GM23338 (cell line): Measurements from ENCODE around the gene PCDHGA8.

Source experiments
- CREB1 ChIP-seq: fragments of 250-450 bp; sonication (Bioruptor Pico); IDR thresholded peaks from 2 replicates; pipeline ENCODE4 v1.5.0; 2020; ENCODE audit warnings: low read depth, mild to moderate bottlenecking, moderate library complexity
- EZH2 ChIP-seq: fragments of 200-600 bp; sonication (generic); IDR thresholded peaks from one replicate; pipeline ENCODE4 v1.8.0; 2017; ENCODE audit warnings: antibody characterized with exemption, mild to moderate bottlenecking, low read depth; ENCODE audit not compliant: unreplicated experiment
- EZH2phosphoT487 ChIP-seq: fragments of 200-600 bp; sonication (generic); IDR thresholded peaks from one replicate; pipeline ENCODE4 v1.8.1; 2018; ENCODE audit warnings: antibody characterized with exemption; ENCODE audit not compliant: unreplicated experiment
- JUNB ChIP-seq: IDR thresholded peaks from one replicate; pipeline ENCODE4 v1.6.1; 2016; ENCODE audit warnings: antibody characterized with exemption; ENCODE audit not compliant: unreplicated experiment
- NANOG ChIP-seq: IDR thresholded peaks from 2 replicates; pipeline ENCODE4 v1.6.1; 2016; ENCODE audit warnings: antibody characterized with exemption, borderline replicate concordance
- POLR2AphosphoS5 ChIP-seq: IDR thresholded peaks from 2 replicates; pipeline ENCODE4 v1.6.1; 2016; ENCODE audit warnings: antibody characterized with exemption, low read depth
- ZNF114 ChIP-seq: fragments of 250-450 bp; sonication (Bioruptor Pico); IDR thresholded peaks from 2 replicates; pipeline ENCODE4 v1.5.0; 2020; ENCODE audit warnings: mild to moderate bottlenecking, moderate library complexity
- ZNF331 ChIP-seq: fragments of 250-450 bp; sonication (Bioruptor Pico); IDR thresholded peaks from 2 replicates; pipeline ENCODE4 v1.5.0; 2020; ENCODE audit warnings: low read depth, mild to moderate bottlenecking, moderate library complexity
- TF ChIP-seq, protein P1 (sequence below), 2 experiments: fragments of 200-600 bp in 1 of 2; sonication (generic) in 1 of 2; conservative IDR thresholded peaks; 2 replicates each; pipeline versions ENCODE4 v1.5.1 to v1.6.1; 2016 to 2017; ENCODE audit warnings: antibody characterized with exemption in 2 of 2, low read depth in 2 of 2, mild to moderate bottlenecking in 2 of 2, moderate library complexity in 1 of 2
- TF ChIP-seq, protein P2 (sequence below): IDR thresholded peaks from one replicate; pipeline ENCODE4 v1.6.1; 2018; ENCODE audit warnings: antibody characterized with exemption; ENCODE audit not compliant: unreplicated experiment
- TF ChIP-seq, protein P3 (sequence below): IDR thresholded peaks from 2 replicates; pipeline ENCODE4 v1.6.1; 2016; ENCODE audit warnings: antibody characterized with exemption

DNA sequence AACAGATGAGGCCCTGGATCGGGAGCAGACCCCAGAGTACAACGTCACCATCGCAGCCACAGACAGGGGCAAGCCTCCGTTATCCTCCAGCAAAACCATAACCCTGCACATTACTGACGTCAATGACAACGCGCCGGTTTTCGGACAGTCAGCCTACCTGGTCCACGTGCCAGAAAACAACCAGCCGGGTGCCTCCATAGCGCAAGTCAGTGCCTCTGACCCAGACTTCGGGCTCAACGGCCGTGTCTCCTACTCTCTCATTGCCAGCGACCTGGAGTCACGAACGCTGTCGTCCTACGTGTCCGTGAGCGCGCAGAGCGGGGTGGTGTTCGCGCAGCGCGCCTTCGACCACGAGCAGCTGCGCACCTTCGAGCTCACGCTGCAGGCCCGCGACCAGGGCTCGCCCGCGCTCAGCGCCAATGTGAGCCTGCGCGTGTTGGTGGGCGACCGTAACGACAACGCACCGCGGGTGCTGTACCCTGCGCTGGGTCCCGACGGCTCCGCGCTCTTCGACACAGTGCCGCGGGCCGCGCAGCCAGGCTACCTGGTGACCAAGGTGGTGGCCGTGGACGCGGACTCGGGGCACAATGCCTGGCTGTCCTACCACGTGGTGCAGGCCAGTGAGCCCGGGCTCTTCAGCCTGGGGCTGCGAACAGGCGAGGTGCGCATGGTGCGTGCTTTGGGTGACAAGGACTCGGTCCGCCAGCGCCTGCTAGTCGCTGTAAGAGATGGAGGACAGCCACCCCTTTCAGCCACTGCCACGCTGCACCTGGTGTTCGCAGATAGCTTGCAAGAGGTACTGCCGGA lies 26.8 kb downstream of the PCDHGA8 start:
- TF ChIP-seq, protein P1, sequence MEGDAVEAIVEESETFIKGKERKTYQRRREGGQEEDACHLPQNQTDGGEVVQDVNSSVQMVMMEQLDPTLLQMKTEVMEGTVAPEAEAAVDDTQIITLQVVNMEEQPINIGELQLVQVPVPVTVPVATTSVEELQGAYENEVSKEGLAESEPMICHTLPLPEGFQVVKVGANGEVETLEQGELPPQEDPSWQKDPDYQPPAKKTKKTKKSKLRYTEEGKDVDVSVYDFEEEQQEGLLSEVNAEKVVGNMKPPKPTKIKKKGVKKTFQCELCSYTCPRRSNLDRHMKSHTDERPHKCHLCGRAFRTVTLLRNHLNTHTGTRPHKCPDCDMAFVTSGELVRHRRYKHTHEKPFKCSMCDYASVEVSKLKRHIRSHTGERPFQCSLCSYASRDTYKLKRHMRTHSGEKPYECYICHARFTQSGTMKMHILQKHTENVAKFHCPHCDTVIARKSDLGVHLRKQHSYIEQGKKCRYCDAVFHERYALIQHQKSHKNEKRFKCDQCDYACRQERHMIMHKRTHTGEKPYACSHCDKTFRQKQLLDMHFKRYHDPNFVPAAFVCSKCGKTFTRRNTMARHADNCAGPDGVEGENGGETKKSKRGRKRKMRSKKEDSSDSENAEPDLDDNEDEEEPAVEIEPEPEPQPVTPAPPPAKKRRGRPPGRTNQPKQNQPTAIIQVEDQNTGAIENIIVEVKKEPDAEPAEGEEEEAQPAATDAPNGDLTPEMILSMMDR (conservative IDR thresholded peaks at IDR 0.05; ENCODE audit: low read depth in 2 of 2), result no peak
- no peak for TF ChIP-seq EZH2phosphoT487
- no peak for TF ChIP-seq POLR2AphosphoS5
- no peak for TF ChIP-seq EZH2
- no peak for TF ChIP-seq ZNF114 (CRISPR knock-in tag)
- TF ChIP-seq, protein P2, sequence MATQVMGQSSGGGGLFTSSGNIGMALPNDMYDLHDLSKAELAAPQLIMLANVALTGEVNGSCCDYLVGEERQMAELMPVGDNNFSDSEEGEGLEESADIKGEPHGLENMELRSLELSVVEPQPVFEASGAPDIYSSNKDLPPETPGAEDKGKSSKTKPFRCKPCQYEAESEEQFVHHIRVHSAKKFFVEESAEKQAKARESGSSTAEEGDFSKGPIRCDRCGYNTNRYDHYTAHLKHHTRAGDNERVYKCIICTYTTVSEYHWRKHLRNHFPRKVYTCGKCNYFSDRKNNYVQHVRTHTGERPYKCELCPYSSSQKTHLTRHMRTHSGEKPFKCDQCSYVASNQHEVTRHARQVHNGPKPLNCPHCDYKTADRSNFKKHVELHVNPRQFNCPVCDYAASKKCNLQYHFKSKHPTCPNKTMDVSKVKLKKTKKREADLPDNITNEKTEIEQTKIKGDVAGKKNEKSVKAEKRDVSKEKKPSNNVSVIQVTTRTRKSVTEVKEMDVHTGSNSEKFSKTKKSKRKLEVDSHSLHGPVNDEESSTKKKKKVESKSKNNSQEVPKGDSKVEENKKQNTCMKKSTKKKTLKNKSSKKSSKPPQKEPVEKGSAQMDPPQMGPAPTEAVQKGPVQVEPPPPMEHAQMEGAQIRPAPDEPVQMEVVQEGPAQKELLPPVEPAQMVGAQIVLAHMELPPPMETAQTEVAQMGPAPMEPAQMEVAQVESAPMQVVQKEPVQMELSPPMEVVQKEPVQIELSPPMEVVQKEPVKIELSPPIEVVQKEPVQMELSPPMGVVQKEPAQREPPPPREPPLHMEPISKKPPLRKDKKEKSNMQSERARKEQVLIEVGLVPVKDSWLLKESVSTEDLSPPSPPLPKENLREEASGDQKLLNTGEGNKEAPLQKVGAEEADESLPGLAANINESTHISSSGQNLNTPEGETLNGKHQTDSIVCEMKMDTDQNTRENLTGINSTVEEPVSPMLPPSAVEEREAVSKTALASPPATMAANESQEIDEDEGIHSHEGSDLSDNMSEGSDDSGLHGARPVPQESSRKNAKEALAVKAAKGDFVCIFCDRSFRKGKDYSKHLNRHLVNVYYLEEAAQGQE, result no peak
- TF ChIP-seq NANOG, result no peak
- TF ChIP-seq JUNB, result no peak
- TF ChIP-seq CREB1 (CRISPR knock-in tag), result no peak
- no peak for TF ChIP-seq ZNF331 (CRISPR knock-in tag)
- TF ChIP-seq, protein P3, sequence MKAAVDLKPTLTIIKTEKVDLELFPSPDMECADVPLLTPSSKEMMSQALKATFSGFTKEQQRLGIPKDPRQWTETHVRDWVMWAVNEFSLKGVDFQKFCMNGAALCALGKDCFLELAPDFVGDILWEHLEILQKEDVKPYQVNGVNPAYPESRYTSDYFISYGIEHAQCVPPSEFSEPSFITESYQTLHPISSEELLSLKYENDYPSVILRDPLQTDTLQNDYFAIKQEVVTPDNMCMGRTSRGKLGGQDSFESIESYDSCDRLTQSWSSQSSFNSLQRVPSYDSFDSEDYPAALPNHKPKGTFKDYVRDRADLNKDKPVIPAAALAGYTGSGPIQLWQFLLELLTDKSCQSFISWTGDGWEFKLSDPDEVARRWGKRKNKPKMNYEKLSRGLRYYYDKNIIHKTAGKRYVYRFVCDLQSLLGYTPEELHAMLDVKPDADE, result no peak
